ENCODE results near the gene LRRIQ3. TPM values are rescaled to one million over a fixed set of nuclear protein-coding genes. Genes with fewer than 3 reads are reported as not detected.

LRRIQ3 gene
- total and polyA plus RNA-seq, 2 donors (not counting 3 experiments of a cell fraction or from before 2014, with no cell fraction given): 0.21 to 1.1 TPM

- Histone ChIP-seq H3K4me3 (replicated peaks in 1 of 3; ENCODE audit: insufficient read depth in 1 of 3, low read depth in 1 of 3, low read length in 3 of 3) (no peak overlapping the region), H3K27ac (ENCODE audit: insufficient read depth, low read depth, low read length) (no peak overlapping the region), H3K79me2 (ENCODE audit: control insufficient read depth, insufficient read depth, low read length) (no peaks in the 10 kb centered on the region), H3K4me2 (ENCODE audit: insufficient read depth, low read length) (no peak overlapping the region), H3K9me1 (replicated peaks; ENCODE audit: control insufficient read depth, extremely low read depth, insufficient read depth, low read length) (no peaks in the 10 kb centered on the region), H3K9me3 (replicated peaks; ENCODE audit: control insufficient read depth, insufficient read depth, low read length) (no peaks in the 10 kb centered on the region), H2AFZ (ENCODE audit: low read depth, low read length) (no peak overlapping the region), H3K9ac (replicated peaks; ENCODE audit: extremely low read depth, insufficient read depth, low read length) (no peak overlapping the region), H3K36me3 (ENCODE audit: control insufficient read depth in 2 of 2, extremely low read depth in 1 of 2, insufficient read depth in 2 of 2, low read length in 2 of 2) (no peaks in the 10 kb centered on the region), H3K4me1 (ENCODE audit: control insufficient read depth, extremely low read depth, insufficient read depth, low read length) (no peaks in the 10 kb centered on the region), H4K20me1 (replicated peaks; ENCODE audit: control insufficient read depth, extremely low read depth, insufficient read depth, low read length) (no peaks in the 10 kb centered on the region), H3K27me3 (ENCODE audit: control insufficient read depth in 2 of 2, insufficient read depth in 2 of 2, low read length in 2 of 2) (no peaks in the 10 kb centered on the region)
- BruUV-seq (replicated peaks): no TSS peak
- dilution Hi-C loops (cut with MboI; ENCODE audit: extremely low pct_ligation_motif_present, low sequenced_read_pairs): no loop called here
- intact Hi-C loops (cut with micrococcal nuclease): no loop called here
- DNase-seq (ENCODE audit: low read depth, low spot score) (no peak), FAIRE-seq (no peak)
- TF ChIP-seq JUN (IDR thresholded peaks at IDR 0.05; ENCODE audit: borderline replicate concordance, insufficient read depth, insufficient read length, low read depth) (no peak), EZH2 (IDR thresholded peaks at IDR 0.05; ENCODE audit: borderline replicate concordance, low read depth, low read length, severe bottlenecking) (no peak), MAX (IDR thresholded peaks at IDR 0.05; ENCODE audit: insufficient read depth, insufficient read length) (no peak), CTCF (IDR thresholded peaks at IDR 0.05; ENCODE audit: extremely low read depth in 1 of 2, insufficient read depth in 1 of 2, low read depth in 1 of 2, low read length in 2 of 2) (no peak), GATA2 (IDR thresholded peaks at IDR 0.05; ENCODE audit: insufficient read depth, insufficient read length, low read depth, low read length) (no peak), MYC (IDR thresholded peaks at IDR 0.05; ENCODE audit: low read depth, low read length) (no peak)
- CTCF ChIA-PET: no interaction called here
- POLR2A ChIA-PET: no interaction called here
These were observed 47.3 kb upstream of the LRRIQ3 start for GRCh38 chr1:74245168-74245772.
